Tibial nerve (tissue), 4 donors: ENCODE data around the gene SNTB2.

Source experiments
- EP300 ChIP-seq, 2 donors: sonication (generic); formaldehyde crosslinking; IDR thresholded peaks; one replicate each; pipeline ENCODE4 v1.6.1; 2017; ENCODE audit warnings: antibody characterized with exemption in 2 of 2, mild to moderate bottlenecking in 1 of 2
- POLR2A ChIP-seq, 2 donors: fragments of 450-650 bp; IDR thresholded peaks; one replicate each; pipeline ENCODE4 v1.6.1; 2017; ENCODE audit warnings: antibody characterized with exemption in 2 of 2, mild to moderate bottlenecking in 2 of 2, moderate library complexity in 2 of 2
- TF ChIP-seq, protein P1 (sequence below), 5 experiments: fragments of 200-600 bp in 3 of 5; fragments of 450-650 bp in 2 of 5; sonication (generic) in 3 of 5; IDR thresholded peaks; one replicate each; pipeline ENCODE4 v1.5.1; 2016 to 2019; ENCODE audit warnings: antibody characterized with exemption in 5 of 5, mild to moderate bottlenecking in 3 of 5, moderate library complexity in 2 of 5

DNA sequence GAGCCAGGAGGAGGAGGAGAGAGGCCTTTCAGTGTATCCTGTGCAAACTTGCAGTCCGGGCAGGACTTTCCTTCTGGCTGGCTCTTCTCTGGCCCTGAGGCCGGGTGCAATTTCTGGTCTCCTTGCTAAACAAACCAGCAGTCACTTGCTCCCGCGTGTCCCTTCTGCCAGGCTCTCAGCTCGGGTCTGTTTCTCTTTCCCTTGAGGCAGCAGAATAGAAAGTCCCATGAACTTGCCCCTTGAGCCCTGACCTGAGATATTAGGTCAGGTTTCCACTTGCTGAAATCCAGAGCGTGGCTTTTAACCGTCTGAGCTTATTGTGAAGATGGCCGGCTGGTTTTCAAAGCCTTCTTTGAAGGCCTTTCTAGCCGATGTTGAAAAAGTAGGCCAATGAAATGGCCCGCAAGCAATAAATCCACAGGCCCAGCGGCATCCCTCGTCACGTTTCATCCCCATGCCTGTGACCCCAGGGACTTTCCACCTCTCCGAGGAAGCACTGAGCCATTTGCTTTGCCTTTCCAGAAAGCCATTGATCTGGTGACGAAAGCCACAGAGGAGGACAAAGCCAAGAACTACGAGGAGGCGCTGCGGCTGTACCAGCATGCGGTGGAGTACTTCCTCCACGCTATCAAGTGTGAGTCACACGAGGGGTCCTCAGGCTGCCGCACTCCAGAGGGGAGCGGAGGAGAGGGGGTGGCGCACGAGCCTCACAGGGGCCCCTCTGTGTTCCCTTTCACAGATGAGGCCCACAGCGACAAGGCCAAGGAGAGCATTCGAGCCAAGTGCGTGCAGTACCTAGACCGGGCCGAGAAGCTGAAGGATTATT lies 128.7 kb downstream of the SNTB2 start:
- TF ChIP-seq POLR2A (IDR thresholded peaks at IDR 0.05), result no peak
- TF ChIP-seq, protein P1, sequence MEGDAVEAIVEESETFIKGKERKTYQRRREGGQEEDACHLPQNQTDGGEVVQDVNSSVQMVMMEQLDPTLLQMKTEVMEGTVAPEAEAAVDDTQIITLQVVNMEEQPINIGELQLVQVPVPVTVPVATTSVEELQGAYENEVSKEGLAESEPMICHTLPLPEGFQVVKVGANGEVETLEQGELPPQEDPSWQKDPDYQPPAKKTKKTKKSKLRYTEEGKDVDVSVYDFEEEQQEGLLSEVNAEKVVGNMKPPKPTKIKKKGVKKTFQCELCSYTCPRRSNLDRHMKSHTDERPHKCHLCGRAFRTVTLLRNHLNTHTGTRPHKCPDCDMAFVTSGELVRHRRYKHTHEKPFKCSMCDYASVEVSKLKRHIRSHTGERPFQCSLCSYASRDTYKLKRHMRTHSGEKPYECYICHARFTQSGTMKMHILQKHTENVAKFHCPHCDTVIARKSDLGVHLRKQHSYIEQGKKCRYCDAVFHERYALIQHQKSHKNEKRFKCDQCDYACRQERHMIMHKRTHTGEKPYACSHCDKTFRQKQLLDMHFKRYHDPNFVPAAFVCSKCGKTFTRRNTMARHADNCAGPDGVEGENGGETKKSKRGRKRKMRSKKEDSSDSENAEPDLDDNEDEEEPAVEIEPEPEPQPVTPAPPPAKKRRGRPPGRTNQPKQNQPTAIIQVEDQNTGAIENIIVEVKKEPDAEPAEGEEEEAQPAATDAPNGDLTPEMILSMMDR (IDR thresholded peaks at IDR 0.05), result no peak
- no peak for TF ChIP-seq EP300 (IDR thresholded peaks at IDR 0.05)
